IPS-18c (cell line): ENCODE measurements around the gene NIPBL.
"Not testable (repeated sequence)": the region's sequence is repeated elsewhere in the genome, so short reads cannot be mapped to it uniquely, and the experiment has no call there.

Experiments
- H3K4me3 ChIP-seq: 2 replicates; pipeline ENCODE4 v1.7.0; 2013; ENCODE audit warnings: low read depth, mild to moderate bottlenecking, low read length, moderate library complexity; ENCODE audit not compliant: insufficient read depth
- H3K9me3 ChIP-seq: one replicate; pipeline ENCODE4 v1.6.1; 2013; ENCODE audit warnings: mild to moderate bottlenecking, low read length, moderate library complexity; ENCODE audit not compliant: control insufficient read depth, insufficient read depth

NIPBL gene

GRCh38 chr5:36957953-36958537 lies 81.5 kb downstream of the NIPBL start:
- H3K9me3 ChIP-seq, result no peaks in the 10 kb centered on the region
- H3K4me3 ChIP-seq, result no peak overlapping the region

- no peaks in the 10 kb centered on the region for H3K9me3 ChIP-seq
- H3K4me3 ChIP-seq, result no peak overlapping the region
Observed at GRCh38 chr5:36958612-36959011, 82.0 kb downstream of the NIPBL start.

GRCh38 chr5:36965179-36965578 lies 88.6 kb downstream of the NIPBL start:
- no peaks in the 10 kb centered on the region for H3K9me3 ChIP-seq

GRCh38 chr5:36969700-36970395 lies 93.3 kb downstream of the NIPBL start:
- Histone ChIP-seq H3K9me3 (no peaks in the 10 kb centered on the region), H3K4me3 (no peak overlapping the region)

More at GRCh38 chr5:36965179-36965578, 88.6 kb downstream of the NIPBL start:
- H3K4me3 ChIP-seq, result no peak overlapping the region

GRCh38 chr5:36978196-36978595 lies 101.6 kb downstream of the NIPBL start:
- H3K9me3 ChIP-seq, result no peaks in the 10 kb centered on the region
- no peak overlapping the region for H3K4me3 ChIP-seq

GRCh38 chr5:36982146-36982545 lies 105.6 kb downstream of the NIPBL start:
- Histone ChIP-seq H3K9me3 (no peaks in the 10 kb centered on the region), H3K4me3 (no peak overlapping the region)

GRCh38 chr5:36985387-36985786 lies 108.8 kb downstream of the NIPBL start:
- no peaks in the 10 kb centered on the region for H3K9me3 ChIP-seq
- H3K4me3 ChIP-seq, result no peak overlapping the region

GRCh38 chr5:36988396-36988795 lies 111.8 kb downstream of the NIPBL start:
- Histone ChIP-seq H3K9me3 (no peaks in the 10 kb centered on the region), H3K4me3 (no peak overlapping the region)

- Histone ChIP-seq H3K9me3 (no peaks in the 10 kb centered on the region), H3K4me3 (no peak overlapping the region)
Observed at GRCh38 chr5:36998578-36998977, 122.0 kb downstream of the NIPBL start.

GRCh38 chr5:37002176-37002751 lies 125.7 kb downstream of the NIPBL start:
- Histone ChIP-seq H3K4me3 (no peak overlapping the region), H3K9me3 (no peaks in the 10 kb centered on the region)

- Histone ChIP-seq H3K4me3 (no peak overlapping the region), H3K9me3 (no peaks in the 10 kb centered on the region)
Observed at GRCh38 chr5:37005252-37005651, 128.7 kb downstream of the NIPBL start.

- no peaks in the 10 kb centered on the region for H3K9me3 ChIP-seq
- no peak overlapping the region for H3K4me3 ChIP-seq
Observed at GRCh38 chr5:37005946-37006540, 129.5 kb downstream of the NIPBL start.

- not testable (repeated sequence) for H3K9me3 ChIP-seq
Observed at GRCh38 chr5:37013181-37013580, 136.6 kb downstream of the NIPBL start.

GRCh38 chr5:37014321-37014720 lies 137.8 kb downstream of the NIPBL start:
- Histone ChIP-seq H3K4me3 (no peak overlapping the region), H3K9me3 (no peaks in the 10 kb centered on the region)

More at GRCh38 chr5:37013181-37013580, 136.6 kb downstream of the NIPBL start:
- H3K4me3 ChIP-seq, result not testable (repeated sequence)

- H3K9me3 ChIP-seq, result no peaks in the 10 kb centered on the region
- H3K4me3 ChIP-seq, result no peak overlapping the region
Observed at GRCh38 chr5:37015795-37016666, 139.5 kb downstream of the NIPBL start.

GRCh38 chr5:37028910-37029309 lies 152.3 kb downstream of the NIPBL start:
- H3K9me3 ChIP-seq, result no peaks in the 10 kb centered on the region
- no peak overlapping the region for H3K4me3 ChIP-seq

- no peak overlapping the region for H3K4me3 ChIP-seq
- no peaks in the 10 kb centered on the region for H3K9me3 ChIP-seq
Observed at GRCh38 chr5:37029436-37029835, 152.9 kb downstream of the NIPBL start.
